Naive B cell (primary cell): ENCODE results near the gene SKAP2. TPM values are rescaled to one million over a fixed set of nuclear protein-coding genes. Genes with fewer than 3 reads are reported as not detected.

Source experiments
- ATAC-seq, 2 donors: fragments of 150-1000 bp; cut with Tn5 transposase; 2 replicates each; pipeline ENCODE4 v1.10.0; 2021; ENCODE audit warnings: low read depth in 2 of 2, mild to moderate bottlenecking in 2 of 2, moderate library complexity in 2 of 2
- DNase-seq: peaks from one replicate; pipeline ENCODE4 v3.0.0; 2022
- H3K27ac Mint-ChIP-seq, 6 donors: one replicate each; pipeline ENCODE4 v1.8.0; 2020 to 2022; ENCODE audit warnings: mild to moderate bottlenecking in 6 of 6, mixed read lengths in 6 of 6, moderate library complexity in 5 of 6, inconsistent platforms in 2 of 6
- H3K27me3 Mint-ChIP-seq, 3 donors: one replicate each; pipeline ENCODE4 v1.8.0; 2021 to 2022; ENCODE audit warnings: mixed read lengths in 3 of 3, mild to moderate bottlenecking in 1 of 3
- H3K36me3 Mint-ChIP-seq, 2 donors: one replicate each; pipeline ENCODE4 v1.8.0; 2020 to 2022; ENCODE audit warnings: mixed read lengths in 2 of 2, inconsistent platforms in 1 of 2, mild to moderate bottlenecking in 1 of 2
- H3K4me1 Mint-ChIP-seq, 3 donors: one replicate each; pipeline ENCODE4 v1.8.0; 2020 to 2022; ENCODE audit warnings: mixed read lengths in 3 of 3, inconsistent platforms in 1 of 3, mild to moderate bottlenecking in 1 of 3, moderate library complexity in 1 of 3
- H3K4me3 Mint-ChIP-seq, 8 donors: one replicate each; pipeline ENCODE4 v1.8.0; 2020 to 2022; ENCODE audit warnings: mild to moderate bottlenecking in 8 of 8, mixed read lengths in 8 of 8, moderate library complexity in 8 of 8, inconsistent platforms in 2 of 8
- H3K9me3 Mint-ChIP-seq, 7 donors: one replicate each; pipeline ENCODE4 v1.8.0; 2020 to 2022; ENCODE audit warnings: mixed read lengths in 7 of 7, mild to moderate bottlenecking in 5 of 7, inconsistent platforms in 2 of 7, moderate library complexity in 1 of 7
- polyA plus RNA-seq, 6 donors: library from polyadenylated mRNA; unstranded; fragments of 300-500 nt; fragmentation: Illumina TruSeq; gene quantifications; one replicate each; pipeline ENCODE4 v1.2.3, GENCODE V29; 2021; ENCODE audit warnings: low read depth in 6 of 6

SKAP2 gene
- polyA plus RNA-seq, 6 donors from 2014 or later = 122 to 192 (median 157) TPM

GRCh38 chr7:26626156-26626555 is 238.2 kb downstream of the SKAP2 start:
- Mint-ChIP-seq H3K4me3 (no peak overlapping the region), H3K9me3 (peaks cover 0 to 4% (median 0%) of the 10 kb centered on the region in 7 donors), H3K4me1 (no peaks in the 10 kb centered on the region), H3K27me3 (no peaks in the 10 kb centered on the region), H3K36me3 (no peaks in the 10 kb centered on the region), H3K27ac (peak overlapping the region in 1 of 6 donors; percentile 79)
- no peak for ATAC-seq
- DNase-seq = no peak

- Mint-ChIP-seq H3K4me3 (no peak overlapping the region), H3K4me1 (no peaks in the 10 kb centered on the region), H3K27ac (no peak overlapping the region), H3K36me3 (no peaks in the 10 kb centered on the region), H3K27me3 (no peaks in the 10 kb centered on the region), H3K9me3 (peaks cover 0 to 4% (median 0%) of the 10 kb centered on the region in 7 donors)
- DNase-seq = no peak
- ATAC-seq = no peak
Observed at GRCh38 chr7:26625286-26625685, 239.1 kb downstream of the SKAP2 start.

GRCh38 chr7:26624839-26625238 is 239.6 kb downstream of the SKAP2 start:
- no peak overlapping the region for H3K27ac Mint-ChIP-seq
- peaks cover 0 to 4% (median 0%) of the 10 kb centered on the region in 7 donors for H3K9me3 Mint-ChIP-seq
- H3K4me3 Mint-ChIP-seq = no peak overlapping the region
- no peaks in the 10 kb centered on the region for H3K4me1 Mint-ChIP-seq
- no peaks in the 10 kb centered on the region for H3K27me3 Mint-ChIP-seq
- DNase-seq (no peak), ATAC-seq (no peak)
- no peaks in the 10 kb centered on the region for H3K36me3 Mint-ChIP-seq

GRCh38 chr7:26624431-26624830 is 240.0 kb downstream of the SKAP2 start:
- Mint-ChIP-seq H3K36me3 (no peaks in the 10 kb centered on the region), H3K27me3 (no peaks in the 10 kb centered on the region), H3K27ac (no peak overlapping the region), H3K4me3 (no peak overlapping the region), H3K9me3 (peaks cover 0 to 2% (median 0%) of the 10 kb centered on the region in 7 donors), H3K4me1 (no peaks in the 10 kb centered on the region)
- ATAC-seq (no peak), DNase-seq (no peak)

GRCh38 chr7:26620352-26620751 is 244.0 kb downstream of the SKAP2 start:
- Mint-ChIP-seq H3K9me3 (peaks cover 0 to 5% (median 0%) of the 10 kb centered on the region in 7 donors), H3K27me3 (no peaks in the 10 kb centered on the region), H3K27ac (peak overlapping the region in 1 of 6 donors; percentile 33), H3K4me1 (no peaks in the 10 kb centered on the region), H3K36me3 (peaks cover 21% of the 10 kb centered on the region in 2 donors), H3K4me3 (no peak overlapping the region)
- DNase-seq (no peak), ATAC-seq (no peak)

GRCh38 chr7:26619348-26619984 is 244.9 kb downstream of the SKAP2 start:
- H3K27ac Mint-ChIP-seq = no peak overlapping the region
- H3K36me3 Mint-ChIP-seq = peaks cover 21 to 30% of the 10 kb centered on the region in 2 donors
- peaks cover 0 to 5% (median 0%) of the 10 kb centered on the region in 7 donors for H3K9me3 Mint-ChIP-seq
- DNase-seq (no peak), ATAC-seq (no peak)
- H3K4me1 Mint-ChIP-seq = no peaks in the 10 kb centered on the region
- no peaks in the 10 kb centered on the region for H3K27me3 Mint-ChIP-seq
- no peak overlapping the region for H3K4me3 Mint-ChIP-seq

- ATAC-seq = no peak
Observed at GRCh38 chr7:26618898-26619297, 245.5 kb downstream of the SKAP2 start.

GRCh38 chr7:26618449-26618848 is 245.9 kb downstream of the SKAP2 start:
- Mint-ChIP-seq H3K4me1 (no peaks in the 10 kb centered on the region), H3K27me3 (no peaks in the 10 kb centered on the region), H3K36me3 (peaks cover 23 to 38% of the 10 kb centered on the region in 2 donors), H3K9me3 (peaks cover 0 to 5% (median 0%) of the 10 kb centered on the region in 7 donors), H3K27ac (no peak overlapping the region), H3K4me3 (no peak overlapping the region)
- ATAC-seq = no peak
- no peak for DNase-seq

More at GRCh38 chr7:26618898-26619297, 245.5 kb downstream of the SKAP2 start:
- Mint-ChIP-seq H3K36me3 (peaks cover 21 to 33% of the 10 kb centered on the region in 2 donors), H3K4me3 (peak overlapping the region in 1 of 8 donors; percentile 11), H3K27ac (no peak overlapping the region), H3K4me1 (no peaks in the 10 kb centered on the region), H3K27me3 (no peaks in the 10 kb centered on the region), H3K9me3 (peaks cover 0 to 5% (median 0%) of the 10 kb centered on the region in 7 donors)
- no peak for DNase-seq

Other genes starting within 250 kb of the SKAP2 start
- gene HOXA1, start 231.4 kb upstream of the SKAP2 start, polyA plus RNA-seq = under 1 TPM in 1 of 6 donors, not detected in 5; 0.22 TPM
- gene HOXA2, start 238.1 kb upstream of the SKAP2 start, polyA plus RNA-seq = not detected